ENCODE data around the gene PAPSS2. TPM values are rescaled to one million over a fixed set of nuclear protein-coding genes. Genes with fewer than 3 reads are reported as not detected.

The PAPSS2 gene
- total RNA-seq, 1 experiment from 2014 or later, result 24.5 TPM

DNA sequence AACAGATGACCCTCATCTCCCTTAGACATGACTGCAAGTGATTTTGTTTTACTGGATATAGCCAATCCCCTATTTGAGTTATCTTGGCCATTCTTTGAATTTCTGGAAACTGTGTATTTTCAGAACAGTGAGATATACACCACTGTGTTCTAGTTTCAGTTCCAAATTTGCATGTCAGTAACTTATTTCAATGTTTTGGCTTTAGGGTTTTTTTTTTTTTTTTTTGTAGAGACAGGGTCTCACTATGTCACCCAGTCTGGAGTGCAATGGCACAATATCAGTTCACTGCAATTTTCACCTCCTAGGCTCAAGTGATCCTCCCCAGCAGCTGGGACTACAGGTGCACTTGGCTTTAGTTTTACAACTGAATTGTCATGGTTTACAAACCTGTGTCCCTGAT lies 91.1 kb downstream of the PAPSS2 start:
- DNase-seq, result no peak
- TF ChIP-seq, protein P1, sequence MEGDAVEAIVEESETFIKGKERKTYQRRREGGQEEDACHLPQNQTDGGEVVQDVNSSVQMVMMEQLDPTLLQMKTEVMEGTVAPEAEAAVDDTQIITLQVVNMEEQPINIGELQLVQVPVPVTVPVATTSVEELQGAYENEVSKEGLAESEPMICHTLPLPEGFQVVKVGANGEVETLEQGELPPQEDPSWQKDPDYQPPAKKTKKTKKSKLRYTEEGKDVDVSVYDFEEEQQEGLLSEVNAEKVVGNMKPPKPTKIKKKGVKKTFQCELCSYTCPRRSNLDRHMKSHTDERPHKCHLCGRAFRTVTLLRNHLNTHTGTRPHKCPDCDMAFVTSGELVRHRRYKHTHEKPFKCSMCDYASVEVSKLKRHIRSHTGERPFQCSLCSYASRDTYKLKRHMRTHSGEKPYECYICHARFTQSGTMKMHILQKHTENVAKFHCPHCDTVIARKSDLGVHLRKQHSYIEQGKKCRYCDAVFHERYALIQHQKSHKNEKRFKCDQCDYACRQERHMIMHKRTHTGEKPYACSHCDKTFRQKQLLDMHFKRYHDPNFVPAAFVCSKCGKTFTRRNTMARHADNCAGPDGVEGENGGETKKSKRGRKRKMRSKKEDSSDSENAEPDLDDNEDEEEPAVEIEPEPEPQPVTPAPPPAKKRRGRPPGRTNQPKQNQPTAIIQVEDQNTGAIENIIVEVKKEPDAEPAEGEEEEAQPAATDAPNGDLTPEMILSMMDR (conservative IDR thresholded peaks at IDR 0.05), result no peak
- Histone ChIP-seq H4K91ac (ENCODE audit: insufficient read length, low read depth, low read length) (no peak overlapping the region), H3K18ac (ENCODE audit: insufficient read length, low read depth, low read length) (no peak overlapping the region), H3K23me2 (ENCODE audit: insufficient read length, low read depth, low read length, poor library complexity, severe bottlenecking) (no peaks in the 10 kb centered on the region), H3K27ac (ENCODE audit: insufficient read length, low read depth, low read length) (no peak overlapping the region), H3T11ph (ENCODE audit: low read length) (no peak overlapping the region), H4K8ac (replicated peaks; ENCODE audit: insufficient read length, low read depth, low read length) (no peak overlapping the region), H3K14ac (ENCODE audit: insufficient read depth, low read length) (no peak overlapping the region), H2BK120ac (ENCODE audit: low read depth, low read length, poor library complexity, severe bottlenecking) (no peak overlapping the region), H2BK12ac (ENCODE audit: insufficient read length, low read depth, low read length) (no peak overlapping the region), H3K4ac (ENCODE audit: low read depth, low read length) (no peak overlapping the region), H3K9me3 (ENCODE audit: control insufficient read depth, low read depth, low read length) (no peaks in the 10 kb centered on the region), H4K20me1 (ENCODE audit: control insufficient read depth, insufficient read depth, insufficient read length) (no peaks in the 10 kb centered on the region), H3K27me3 (ENCODE audit: insufficient read depth, low read length) (no peaks in the 10 kb centered on the region), H2BK5ac (ENCODE audit: insufficient read length, low read length) (no peak overlapping the region), H2AK5ac (ENCODE audit: insufficient read length, low read length) (no peak overlapping the region), H2BK15ac (ENCODE audit: low read depth, low read length) (no peak overlapping the region), H3K79me1 (ENCODE audit: insufficient read depth, low read depth, low read length, poor library complexity, severe bottlenecking) (no peaks in the 10 kb centered on the region), H4K5ac (ENCODE audit: insufficient read length, low read depth, low read length) (no peak overlapping the region), H3K56ac (ENCODE audit: insufficient read length, low read depth, low read length) (no peak overlapping the region), H2BK20ac (ENCODE audit: low read depth, low read length, poor library complexity, severe bottlenecking) (no peak overlapping the region), H3K9ac (ENCODE audit: extremely low read depth, insufficient read length, low read length) (no peak overlapping the region), H2AFZ (ENCODE audit: low read length) (no peak overlapping the region), H3K79me2 (ENCODE audit: insufficient read depth, low read length) (no peaks in the 10 kb centered on the region), H3K23ac (ENCODE audit: insufficient read length, low read depth, low read length) (no peak overlapping the region), H3K4me1 (ENCODE audit: insufficient read depth, low read length) (no peaks in the 10 kb centered on the region), H3K4me2 (ENCODE audit: insufficient read depth, insufficient read length, low read length) (no peak overlapping the region)
- Mint-ChIP-seq H3K27me3 (ENCODE audit: low read depth) (no peaks in the 10 kb centered on the region), H3K27ac (no peak overlapping the region; a peak in 1 of 7 replicates), H3K4me1 (peaks cover 27 to 32% of the 10 kb centered on the region in 2 experiments), H3K4me3 (no peak overlapping the region), H3K36me3 (ENCODE audit: insufficient read depth in 1 of 3, low read depth in 3 of 3) (peaks cover 3 to 18% (median 12%) of the 10 kb centered on the region in 3 experiments; a peak in 6 of 7 replicates), H3K9me3 (no peaks in the 10 kb centered on the region)

Data from H9 (cell line).